HepG2 (cell line): ENCODE data around the gene CNPY4. TPM values are rescaled to one million over a fixed set of nuclear protein-coding genes. Genes with fewer than 3 reads are reported as not detected.

Experiments
- ATF5 ChIP-seq: sonication (generic); formaldehyde crosslinking; IDR thresholded peaks from 2 replicates; pipeline ENCODE4 v1.4.0; 2020; ENCODE audit warnings: mild to moderate bottlenecking, low read depth, missing genetic modification reagents
- ATF7-NPFF ChIP-seq: sonication (generic); formaldehyde crosslinking; IDR thresholded peaks from 2 replicates; pipeline ENCODE4 v1.8.1; 2023; ENCODE audit warnings: mild to moderate bottlenecking, low read depth, missing genetic modification reagents, moderate library complexity
- DMAP1 ChIP-seq: IDR thresholded peaks from 2 replicates; pipeline ENCODE4 v1.6.1; 2016
- E2F5 ChIP-seq: sonication (generic); formaldehyde crosslinking; conservative IDR thresholded peaks from 2 replicates; pipeline ENCODE4 v1.4.0; 2020; ENCODE audit warnings: missing genetic modification reagents
- HOXD1 ChIP-seq: sonication (generic); formaldehyde crosslinking; IDR thresholded peaks from 2 replicates; pipeline ENCODE4 v1.5.0; 2020; ENCODE audit warnings: missing genetic modification reagents
- IRF1 ChIP-seq: sonication (generic); formaldehyde crosslinking; IDR thresholded peaks from 2 replicates; pipeline ENCODE4 v1.4.0; 2020; ENCODE audit warnings: low read depth, mild to moderate bottlenecking, missing genetic modification reagents
- MED1 ChIP-seq: sonication (generic); formaldehyde crosslinking; IDR thresholded peaks from 2 replicates; pipeline ENCODE4 v1.4.0; 2020; ENCODE audit warnings: missing genetic modification reagents
- NCOA5 ChIP-seq: sonication (generic); formaldehyde crosslinking; IDR thresholded peaks from 2 replicates; pipeline ENCODE4 v1.4.0; 2020; ENCODE audit warnings: missing genetic modification reagents
- PAF1 ChIP-seq: IDR thresholded peaks from 2 replicates; pipeline ENCODE4 v1.6.1; 2016; ENCODE audit warnings: missing genetic modification reagents, missing compliant biosample characterization
- POGK ChIP-seq: sonication (generic); formaldehyde crosslinking; conservative IDR thresholded peaks from 2 replicates; pipeline ENCODE4 v1.8.0; 2022; ENCODE audit warnings: mild to moderate bottlenecking, moderate library complexity, missing genetic modification reagents
- RBM22 ChIP-seq: fragments of 200-400 bp; formaldehyde crosslinking; optimal IDR thresholded peaks from 2 replicates; pipeline ENCODE3; 2017; ENCODE audit warnings: mild to moderate bottlenecking, low read length, moderate library complexity
- RXRA ChIP-seq: sonication (generic); formaldehyde crosslinking; IDR thresholded peaks from 2 replicates; pipeline ENCODE4 v1.5.1; 2020; ENCODE audit warnings: missing genetic modification reagents
- TBL1XR1 ChIP-seq: fragments of 150-350 bp; IDR thresholded peaks from 2 replicates; pipeline ENCODE4 v1.6.1; 2014; ENCODE audit warnings: borderline replicate concordance, low read length; ENCODE audit not compliant: partially characterized antibody
- XRCC5 ChIP-seq: fragments of 200-400 bp; formaldehyde crosslinking; optimal IDR thresholded peaks from 2 replicates; pipeline ENCODE3; 2017; ENCODE audit warnings: mild to moderate bottlenecking, low read length
- ZNF10 ChIP-seq: sonication (generic); formaldehyde crosslinking; IDR thresholded peaks from 2 replicates; pipeline ENCODE4 v1.4.0; 2020; ENCODE audit warnings: mild to moderate bottlenecking, low read depth, missing genetic modification reagents, borderline replicate concordance
- ZNF432 ChIP-seq: sonication (generic); formaldehyde crosslinking; IDR thresholded peaks from 2 replicates; pipeline ENCODE4 v1.5.0; 2020; ENCODE audit warnings: missing genetic modification reagents, mild to moderate bottlenecking, borderline replicate concordance
- ZNF44 ChIP-seq: sonication (generic); formaldehyde crosslinking; IDR thresholded peaks from 2 replicates; pipeline ENCODE4 v1.5.1; 2020; ENCODE audit warnings: mild to moderate bottlenecking, missing genetic modification reagents
- ZNF562 ChIP-seq: sonication (generic); formaldehyde crosslinking; IDR thresholded peaks from 2 replicates; pipeline ENCODE4 v1.8.0; 2022; ENCODE audit warnings: missing genetic modification reagents, borderline replicate concordance
- ZNF609 ChIP-seq: sonication (generic); formaldehyde crosslinking; IDR thresholded peaks from 2 replicates; pipeline ENCODE4 v1.4.0; 2020; ENCODE audit warnings: mild to moderate bottlenecking, missing genetic modification reagents, borderline replicate concordance
- ZNF720 ChIP-seq: sonication (generic); formaldehyde crosslinking; IDR thresholded peaks from 2 replicates; pipeline ENCODE4 v1.4.0; 2020; ENCODE audit warnings: missing genetic modification reagents
- polyA plus RNA-seq, 8 experiments: library from polyadenylated mRNA; depleted of rRNA in 3 of 8; stranded (reverse) in 7 of 8; unstranded in 1 of 8; fragments of >200 nt; fragmentation: Illumina TruSeq in 4 of 8; extraction: Trizol in 4 of 8; gene quantifications; 2 replicates each; pipeline versions ENCODE4 v1.2.1 to v1.2.3, GENCODE V29; 2011 to 2016; ENCODE audit warnings: low read depth in 4 of 8, missing spikeins in 1 of 8, mixed read lengths in 1 of 8; ENCODE audit not compliant: insufficient read depth in 1 of 8
- total RNA-seq, 5 experiments: library from RNA; depleted of rRNA; stranded (reverse); fragments of >200 nt; fragmentation: Illumina TruSeq; extraction: Trizol; gene quantifications; 2 replicates each; pipeline ENCODE4 v1.2.3, GENCODE V29; 2016; ENCODE audit warnings: low read depth in 1 of 5

CNPY4 gene
- total and polyA plus RNA-seq, 2 of the 13 experiments (the other 11 are each of a cell fraction or from before 2014, with no cell fraction given), result 6.2 to 12.7 TPM

- TF ChIP-seq ZNF609 (CRISPR knock-in tag) (peak; percentile 56; the same call in 1 of the 2 replicates), PAF1 (no peak), ZNF562 (CRISPR knock-in tag) (no peak), HOXD1 (CRISPR knock-in tag) (no peak), ZNF44 (CRISPR knock-in tag) (no peak), XRCC5 (peak; percentile 63), MED1 (CRISPR knock-in tag) (peak; percentile 25; the same call in 1 of the 2 replicates), POGK (CRISPR knock-in tag) (peak; percentile 41; the same call in 1 of the 2 replicates), NCOA5 (CRISPR knock-in tag) (no peak), RXRA (CRISPR knock-in tag) (peak; percentile 19; the same call in 1 of the 2 replicates), E2F5 (CRISPR knock-in tag) (0 out of 2 replicates have a peak, but pooled peaks have one; percentile 14), DMAP1 (CRISPR knock-in tag) (no peak), RBM22 (no peak), TBL1XR1 (no peak), IRF1 (CRISPR knock-in tag) (no peak), ATF5 (CRISPR knock-in tag) (no peak), ZNF432 (no peak), ZNF720 (CRISPR knock-in tag) (no peak), ATF7-NPFF (CRISPR knock-in tag) (peak; percentile 36; the same call in 1 of the 2 replicates), ZNF10 (CRISPR knock-in tag) (no peak)
Measured at GRCh38 chr7:100158229-100159098, 39.0 kb downstream of the CNPY4 start, which contains the start of gene TRAPPC14 (continued).
